Body of pancreas (tissue), 4 donors: ENCODE measurements around the gene FAM83G.

Experiments used
- POLR2A ChIP-seq, 3 donors: fragments of 450-650 bp; IDR thresholded peaks; one replicate each; pipeline ENCODE4 v1.6.1; 2016; ENCODE audit warnings: antibody characterized with exemption in 3 of 3, mild to moderate bottlenecking in 2 of 3
- TF ChIP-seq, protein P1 (sequence below), 7 experiments: fragments of 450-650 bp in 4 of 7; fragments of 200-600 bp in 3 of 7; sonication (generic) in 3 of 7; IDR thresholded peaks; one replicate each; pipeline ENCODE4 v1.5.1; 2016 to 2019; ENCODE audit warnings: antibody characterized with exemption in 7 of 7

DNA sequence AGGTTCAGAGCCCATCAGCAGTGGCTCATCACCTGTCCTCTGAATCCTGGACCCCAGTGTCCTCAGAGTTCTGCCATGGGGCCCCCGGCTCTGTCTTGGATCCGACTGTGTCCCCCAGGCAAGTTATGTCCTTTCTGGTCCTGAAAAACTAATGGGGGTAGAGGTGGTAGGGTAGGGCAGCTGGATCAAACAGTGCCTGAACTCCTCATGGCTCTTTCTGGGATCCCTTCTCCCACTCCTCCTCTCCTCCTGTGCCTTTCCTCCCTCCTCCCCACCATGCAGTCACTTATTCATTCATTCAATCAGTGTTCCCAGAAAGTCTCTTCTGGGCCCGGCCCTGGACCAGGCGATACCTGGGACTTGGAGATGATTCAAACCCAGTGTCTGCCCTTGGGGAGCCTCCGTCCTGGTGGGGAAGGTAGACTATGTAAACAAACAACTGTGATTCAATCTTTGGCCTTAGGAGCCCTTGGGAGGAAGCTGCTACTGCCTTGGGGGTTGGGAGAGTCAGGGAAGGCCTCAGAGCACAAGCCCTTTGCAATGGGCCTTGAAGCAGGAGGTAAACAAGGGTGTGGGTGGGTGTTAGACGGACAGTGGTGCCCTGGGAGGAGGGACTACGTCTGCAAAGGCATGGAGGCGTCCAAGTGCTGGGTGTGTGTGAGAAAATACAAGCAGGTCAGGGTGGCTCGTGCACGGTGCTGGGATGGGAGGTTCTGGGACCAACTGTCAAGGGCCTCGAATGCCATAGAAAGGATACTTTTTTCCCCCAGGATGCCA lies 6.4 kb upstream of the FAM83G start:
- TF ChIP-seq, protein P1, sequence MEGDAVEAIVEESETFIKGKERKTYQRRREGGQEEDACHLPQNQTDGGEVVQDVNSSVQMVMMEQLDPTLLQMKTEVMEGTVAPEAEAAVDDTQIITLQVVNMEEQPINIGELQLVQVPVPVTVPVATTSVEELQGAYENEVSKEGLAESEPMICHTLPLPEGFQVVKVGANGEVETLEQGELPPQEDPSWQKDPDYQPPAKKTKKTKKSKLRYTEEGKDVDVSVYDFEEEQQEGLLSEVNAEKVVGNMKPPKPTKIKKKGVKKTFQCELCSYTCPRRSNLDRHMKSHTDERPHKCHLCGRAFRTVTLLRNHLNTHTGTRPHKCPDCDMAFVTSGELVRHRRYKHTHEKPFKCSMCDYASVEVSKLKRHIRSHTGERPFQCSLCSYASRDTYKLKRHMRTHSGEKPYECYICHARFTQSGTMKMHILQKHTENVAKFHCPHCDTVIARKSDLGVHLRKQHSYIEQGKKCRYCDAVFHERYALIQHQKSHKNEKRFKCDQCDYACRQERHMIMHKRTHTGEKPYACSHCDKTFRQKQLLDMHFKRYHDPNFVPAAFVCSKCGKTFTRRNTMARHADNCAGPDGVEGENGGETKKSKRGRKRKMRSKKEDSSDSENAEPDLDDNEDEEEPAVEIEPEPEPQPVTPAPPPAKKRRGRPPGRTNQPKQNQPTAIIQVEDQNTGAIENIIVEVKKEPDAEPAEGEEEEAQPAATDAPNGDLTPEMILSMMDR (IDR thresholded peaks at IDR 0.05), result no peak
- no peak for TF ChIP-seq POLR2A (IDR thresholded peaks at IDR 0.05)
